Body of pancreas (tissue), 4 donors: ENCODE measurements around the gene EGFLAM.

Source experiments
- CTCF ChIP-seq, 7 experiments: fragments of 450-650 bp in 4 of 7; fragments of 200-600 bp in 3 of 7; sonication (generic) in 3 of 7; IDR thresholded peaks; one replicate each; pipeline ENCODE4 v1.5.1; 2016 to 2019; ENCODE audit warnings: antibody characterized with exemption in 7 of 7
- POLR2A ChIP-seq, 3 donors: fragments of 450-650 bp; IDR thresholded peaks; one replicate each; pipeline ENCODE4 v1.6.1; 2016; ENCODE audit warnings: antibody characterized with exemption in 3 of 3, mild to moderate bottlenecking in 2 of 3

- TF ChIP-seq CTCF (IDR thresholded peaks at IDR 0.05) (no peak), POLR2A (IDR thresholded peaks at IDR 0.05) (no peak)
Observed at GRCh38 chr5:38452201-38452600, 193.8 kb downstream of the EGFLAM start.
